H9 (cell line): ENCODE data around the gene UBTF. TPM values are rescaled to one million over a fixed set of nuclear protein-coding genes. Genes with fewer than 3 reads are reported as not detected.

ENCODE experiments used
- DNase-seq: peaks from one replicate; pipeline ENCODE4 v3.0.0-alpha.2; 2017
- H2AFZ ChIP-seq: one replicate; pipeline ENCODE4 v1.6.1; 2013; ENCODE audit warnings: mild to moderate bottlenecking, low read length, control low read depth, moderate library complexity
- H2AK5ac ChIP-seq: 2 replicates; pipeline ENCODE4 v1.6.1; 2013; ENCODE audit warnings: low read length, control low read depth, mixed read lengths; ENCODE audit not compliant: insufficient read length
- H2BK120ac ChIP-seq: one replicate; pipeline ENCODE4 v1.6.1; 2013; ENCODE audit warnings: low read depth, mild to moderate bottlenecking, low read length, control low read depth, inconsistent platforms; ENCODE audit not compliant: poor library complexity, severe bottlenecking
- H2BK12ac ChIP-seq: 2 replicates; pipeline ENCODE4 v1.6.1; 2013; ENCODE audit warnings: low read length, control low read depth, mixed read lengths, low read depth; ENCODE audit not compliant: insufficient read length
- H2BK15ac ChIP-seq: 2 replicates; pipeline ENCODE4 v1.6.1; 2013; ENCODE audit warnings: low read depth, low read length, control low read depth
- H2BK20ac ChIP-seq: one replicate; pipeline ENCODE4 v1.6.1; 2013; ENCODE audit warnings: low read depth, mild to moderate bottlenecking, low read length, control low read depth, inconsistent platforms; ENCODE audit not compliant: poor library complexity, severe bottlenecking
- H2BK5ac ChIP-seq: 2 replicates; pipeline ENCODE4 v1.6.1; 2013; ENCODE audit warnings: low read length, control low read depth, mixed read lengths; ENCODE audit not compliant: insufficient read length
- H3K14ac ChIP-seq: 2 replicates; pipeline ENCODE4 v1.6.1; 2013; ENCODE audit warnings: low read length, control low read depth; ENCODE audit not compliant: insufficient read depth
- H3K18ac ChIP-seq: 2 replicates; pipeline ENCODE4 v1.6.1; 2013; ENCODE audit warnings: low read depth, mild to moderate bottlenecking, mixed read lengths, low read length, control low read depth; ENCODE audit not compliant: insufficient read length
- H3K23ac ChIP-seq: 2 replicates; pipeline ENCODE4 v1.6.1; 2013; ENCODE audit warnings: low read length, control low read depth, mixed read lengths, low read depth; ENCODE audit not compliant: insufficient read length
- H3K23me2 ChIP-seq: 2 replicates; pipeline ENCODE4 v1.6.1; 2013; ENCODE audit warnings: low read depth, mild to moderate bottlenecking, mixed read lengths, low read length, control low read depth; ENCODE audit not compliant: insufficient read length, poor library complexity, severe bottlenecking
- H3K27ac ChIP-seq: 2 replicates; pipeline ENCODE4 v1.5.1; 2013; ENCODE audit warnings: low read length, control low read depth, mixed read lengths, low read depth; ENCODE audit not compliant: insufficient read length
- H3K27me3 ChIP-seq: 2 replicates; pipeline ENCODE4 v1.6.1; 2013; ENCODE audit warnings: low read length, control low read depth, inconsistent platforms; ENCODE audit not compliant: insufficient read depth
- H3K4ac ChIP-seq: 2 replicates; pipeline ENCODE4 v1.6.1; 2013; ENCODE audit warnings: low read depth, mild to moderate bottlenecking, control low read depth, inconsistent platforms, low read length, moderate library complexity
- H3K4me1 ChIP-seq: 2 replicates; pipeline ENCODE4 v1.6.1; 2013; ENCODE audit warnings: low read length, control low read depth, inconsistent platforms; ENCODE audit not compliant: insufficient read depth
- H3K4me2 ChIP-seq: 2 replicates; pipeline ENCODE4 v1.6.1; 2013; ENCODE audit warnings: low read length, control low read depth, mixed read lengths; ENCODE audit not compliant: insufficient read length, insufficient read depth
- H3K56ac ChIP-seq: 2 replicates; pipeline ENCODE4 v1.6.1; 2013; ENCODE audit warnings: low read depth, mild to moderate bottlenecking, mixed read lengths, low read length, control low read depth; ENCODE audit not compliant: insufficient read length
- H3K79me1 ChIP-seq: 2 replicates; pipeline ENCODE4 v1.6.1; 2013; ENCODE audit warnings: low read depth, mild to moderate bottlenecking, moderate library complexity, low read length, control low read depth, inconsistent platforms; ENCODE audit not compliant: insufficient read depth, poor library complexity, severe bottlenecking
- H3K79me2 ChIP-seq: 2 replicates; pipeline ENCODE4 v1.6.1; 2013; ENCODE audit warnings: low read length, control low read depth, inconsistent platforms; ENCODE audit not compliant: insufficient read depth
- H3K9ac ChIP-seq: 2 replicates; pipeline ENCODE4 v1.6.1; 2013; ENCODE audit warnings: low read length, control low read depth, mixed read lengths; ENCODE audit not compliant: insufficient read length; ENCODE audit errors: extremely low read depth
- H3K9me3 ChIP-seq: one replicate; pipeline ENCODE4 v1.6.1; 2013; ENCODE audit warnings: low read depth, low read length, inconsistent platforms; ENCODE audit not compliant: control insufficient read depth
- H3T11ph ChIP-seq: one replicate; pipeline ENCODE4 v1.6.1; 2013; ENCODE audit warnings: mild to moderate bottlenecking, low read length, control low read depth, inconsistent platforms
- H4K20me1 ChIP-seq: one replicate; pipeline ENCODE4 v1.6.1; 2013; ENCODE audit not compliant: control insufficient read depth, insufficient read length, insufficient read depth
- H4K5ac ChIP-seq: 2 replicates; pipeline ENCODE4 v1.6.1; 2013; ENCODE audit warnings: low read depth, mild to moderate bottlenecking, mixed read lengths, low read length, control low read depth; ENCODE audit not compliant: insufficient read length
- H4K8ac ChIP-seq: replicated peaks from 2 replicates; pipeline ENCODE4 v1.6.1; 2013; ENCODE audit warnings: low read length, control low read depth, mixed read lengths, low read depth; ENCODE audit not compliant: insufficient read length
- H4K91ac ChIP-seq: 2 replicates; pipeline ENCODE4 v1.6.1; 2013; ENCODE audit warnings: low read depth, mild to moderate bottlenecking, moderate library complexity, mixed read lengths, low read length, control low read depth; ENCODE audit not compliant: insufficient read length
- H3K27ac Mint-ChIP-seq, 3 experiments: 2 replicates in 2 of 3; 3 replicates in 1 of 3; pipeline ENCODE4 v1.8.0; 2020 to 2021; ENCODE audit warnings: mixed read lengths in 3 of 3, mild to moderate bottlenecking in 1 of 3, moderate library complexity in 1 of 3
- H3K27me3 Mint-ChIP-seq: 2 replicates; pipeline ENCODE4 v1.8.0; 2021; ENCODE audit warnings: low read depth, mild to moderate bottlenecking, moderate library complexity, mixed read lengths
- H3K36me3 Mint-ChIP-seq, 3 experiments: 2 replicates in 2 of 3; 3 replicates in 1 of 3; pipeline ENCODE4 v1.8.0; 2020 to 2021; ENCODE audit warnings: low read depth in 3 of 3, mixed read lengths in 3 of 3; ENCODE audit not compliant: insufficient read depth in 1 of 3
- H3K4me1 Mint-ChIP-seq, 2 experiments: 2 replicates each; pipeline ENCODE4 v1.8.0; 2020; ENCODE audit warnings: mixed read lengths in 2 of 2
- H3K4me3 Mint-ChIP-seq, 2 experiments: 2 replicates in 1 of 2; 3 replicates in 1 of 2; pipeline ENCODE4 v1.8.0; 2020 to 2021; ENCODE audit warnings: mild to moderate bottlenecking in 2 of 2, mixed read lengths in 2 of 2, moderate library complexity in 1 of 2
- H3K9me3 Mint-ChIP-seq, 2 experiments: 2 replicates in 1 of 2; 3 replicates in 1 of 2; pipeline ENCODE4 v1.8.0; 2020; ENCODE audit warnings: mild to moderate bottlenecking in 2 of 2, mixed read lengths in 2 of 2, moderate library complexity in 1 of 2
- CTCF ChIP-seq: fragments of 200-600 bp; sonication (generic); conservative IDR thresholded peaks from 3 replicates; pipeline ENCODE4 v1.8.0; 2021; ENCODE audit warnings: antibody characterized with exemption, mild to moderate bottlenecking
- WGBS: extraction: QIAGEN DNeasy Blood & Tissue Kit; methylation state at CpG from one replicate; pipeline ENCODE4 v1.1.7; 2013; ENCODE audit warnings: missing lambda C conversion rate, low lambda C conversion rate, mixed read lengths; ENCODE audit not compliant: insufficient read length; ENCODE audit errors: extremely low coverage; 5-methylcytosine and 5-hydroxymethylcytosine counted together
- total RNA-seq: library from RNA; stranded (reverse); gene quantifications from 2 replicates; pipeline ENCODE4 v1.2.1, GENCODE V29; 2021

The UBTF gene
- total RNA-seq, 1 experiment from 2014 or later: 151 TPM

- no peak overlapping the region for H2BK20ac ChIP-seq
- no peak overlapping the region for H2BK120ac ChIP-seq
- peak overlapping the region in 1 of 3 experiments; percentile 88; a peak in 3 of 7 replicates for H3K27ac Mint-ChIP-seq
- H2BK12ac ChIP-seq: no peak overlapping the region
- H4K20me1 ChIP-seq: no peaks in the 10 kb centered on the region
- peaks cover 16 to 61% (median 46%) of the 10 kb centered on the region in 3 experiments for H3K36me3 Mint-ChIP-seq
- H3K4me1 Mint-ChIP-seq: peaks cover 17 to 31% of the 10 kb centered on the region in 2 experiments
- H4K5ac ChIP-seq: no peak overlapping the region
- no peak overlapping the region for H3K14ac ChIP-seq
- no peaks in the 10 kb centered on the region for H3K79me1 ChIP-seq
- H3K9me3 Mint-ChIP-seq: peaks cover 0 to under 1% of the 10 kb centered on the region in 2 experiments; a peak in 2 of 5 replicates
- H4K8ac ChIP-seq: no peak overlapping the region
- no peaks in the 10 kb centered on the region; the same call in 1 of the 2 replicates for H3K27me3 Mint-ChIP-seq
- H3K27me3 ChIP-seq: no peaks in the 10 kb centered on the region
- no peak overlapping the region for H3K9ac ChIP-seq
- H3K23me2 ChIP-seq: no peaks in the 10 kb centered on the region
- H3T11ph ChIP-seq: no peak overlapping the region
- H3K79me2 ChIP-seq: no peaks in the 10 kb centered on the region
- H2BK15ac ChIP-seq: no peak overlapping the region
- no peak for DNase-seq
- no peaks in the 10 kb centered on the region for H3K9me3 ChIP-seq
- H3K4me3 Mint-ChIP-seq: peak overlapping the region in 1 of 2 experiments; percentile 56; a peak in 2 of 5 replicates
- H3K23ac ChIP-seq: no peak overlapping the region
- H3K27ac ChIP-seq: no peak overlapping the region
- no peaks in the 10 kb centered on the region for H3K4me1 ChIP-seq
- H3K4me2 ChIP-seq: no peak overlapping the region
- H3K4ac ChIP-seq: no peak overlapping the region
- H4K91ac ChIP-seq: no peak overlapping the region
- no peak overlapping the region for H2AFZ ChIP-seq
- TF ChIP-seq CTCF: no peak
- no peak overlapping the region for H3K56ac ChIP-seq
- no peak overlapping the region for H2AK5ac ChIP-seq
- H2BK5ac ChIP-seq: no peak overlapping the region
- H3K18ac ChIP-seq: no peak overlapping the region
- WGBS: no CpG with 5 or more reads among the region's 5 CpGs
These were observed 28.1 kb downstream of the UBTF start for GRCh38 chr17:44191369-44191768.
